ENCODE results near the gene RFX7.
"Not testable (repeated sequence)": the region's sequence is repeated elsewhere in the genome, so short reads cannot be mapped to it uniquely, and the experiment has no call there.

The RFX7 gene

GRCh38 chr15:56156877-56157276 lies 86.8 kb downstream of the RFX7 start:
- no peak for DNase-seq (ENCODE audit: low read depth)

DNA sequence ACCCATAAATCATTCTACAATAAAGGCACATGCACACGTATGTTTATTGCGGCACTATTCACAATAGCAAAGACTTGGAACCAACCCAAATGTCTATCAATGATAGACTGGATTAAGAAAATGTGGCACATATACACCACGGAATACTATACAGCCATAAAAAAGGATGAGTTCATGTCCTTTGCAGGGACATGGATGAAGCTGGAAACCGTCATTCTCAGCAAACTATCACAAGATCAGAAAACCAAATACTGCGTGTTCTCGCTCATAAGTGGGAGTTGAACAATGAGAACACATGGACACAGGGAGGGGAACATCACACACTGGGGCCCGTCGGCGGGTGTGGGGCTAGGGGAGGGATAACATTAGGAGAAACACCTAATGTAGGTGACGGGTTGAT lies 88.4 kb downstream of the RFX7 start:
- DNase-seq (ENCODE audit: low read depth); H3K4me3 ChIP-seq (ENCODE audit: low read depth, low read length): not testable (repeated sequence)

More at GRCh38 chr15:56156877-56157276, 86.8 kb downstream of the RFX7 start:
- no peak overlapping the region for H3K4me3 ChIP-seq (ENCODE audit: low read depth, low read length)
- TF ChIP-seq, protein P1, sequence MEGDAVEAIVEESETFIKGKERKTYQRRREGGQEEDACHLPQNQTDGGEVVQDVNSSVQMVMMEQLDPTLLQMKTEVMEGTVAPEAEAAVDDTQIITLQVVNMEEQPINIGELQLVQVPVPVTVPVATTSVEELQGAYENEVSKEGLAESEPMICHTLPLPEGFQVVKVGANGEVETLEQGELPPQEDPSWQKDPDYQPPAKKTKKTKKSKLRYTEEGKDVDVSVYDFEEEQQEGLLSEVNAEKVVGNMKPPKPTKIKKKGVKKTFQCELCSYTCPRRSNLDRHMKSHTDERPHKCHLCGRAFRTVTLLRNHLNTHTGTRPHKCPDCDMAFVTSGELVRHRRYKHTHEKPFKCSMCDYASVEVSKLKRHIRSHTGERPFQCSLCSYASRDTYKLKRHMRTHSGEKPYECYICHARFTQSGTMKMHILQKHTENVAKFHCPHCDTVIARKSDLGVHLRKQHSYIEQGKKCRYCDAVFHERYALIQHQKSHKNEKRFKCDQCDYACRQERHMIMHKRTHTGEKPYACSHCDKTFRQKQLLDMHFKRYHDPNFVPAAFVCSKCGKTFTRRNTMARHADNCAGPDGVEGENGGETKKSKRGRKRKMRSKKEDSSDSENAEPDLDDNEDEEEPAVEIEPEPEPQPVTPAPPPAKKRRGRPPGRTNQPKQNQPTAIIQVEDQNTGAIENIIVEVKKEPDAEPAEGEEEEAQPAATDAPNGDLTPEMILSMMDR (IDR thresholded peaks at IDR 0.05; ENCODE audit: low read depth, low read length), result no peak
- no peak for TF ChIP-seq POLR2A (IDR thresholded peaks at IDR 0.05; ENCODE audit: extremely low read depth, insufficient read length)
- TF ChIP-seq MYC (IDR thresholded peaks at IDR 0.05; ENCODE audit: low read depth, low read length), result no peak
- TF ChIP-seq, protein P2, sequence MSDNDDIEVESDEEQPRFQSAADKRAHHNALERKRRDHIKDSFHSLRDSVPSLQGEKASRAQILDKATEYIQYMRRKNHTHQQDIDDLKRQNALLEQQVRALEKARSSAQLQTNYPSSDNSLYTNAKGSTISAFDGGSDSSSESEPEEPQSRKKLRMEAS (IDR thresholded peaks at IDR 0.05; ENCODE audit: low read depth, low read length), result no peak

DNA sequence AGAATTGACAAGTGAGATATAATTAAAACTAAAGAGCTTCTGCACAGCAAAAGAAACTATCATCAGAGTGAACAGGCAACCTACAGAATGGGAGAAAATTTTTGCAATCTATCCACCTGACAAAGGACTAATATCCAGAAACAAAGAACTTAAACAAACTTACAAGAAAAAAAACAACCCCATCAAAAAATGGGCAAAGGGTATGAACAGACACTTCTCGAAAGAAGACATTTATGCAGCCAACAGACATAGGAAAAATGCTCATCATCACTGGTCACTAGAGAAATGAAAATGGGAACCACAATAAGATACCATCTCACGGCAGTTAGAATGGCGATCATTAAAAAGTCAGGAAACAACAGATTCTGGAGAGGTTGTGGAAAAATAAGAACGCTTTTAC lies 88.9 kb downstream of the RFX7 start:
- not testable (repeated sequence) for DNase-seq (ENCODE audit: low read depth); H3K4me3 ChIP-seq (ENCODE audit: low read depth, low read length)

- DNase-seq (ENCODE audit: low read depth), result no peak
- TF ChIP-seq, protein P1 (IDR thresholded peaks at IDR 0.05; ENCODE audit: low read depth, low read length), result no peak
- TF ChIP-seq POLR2A (IDR thresholded peaks at IDR 0.05; ENCODE audit: extremely low read depth, insufficient read length) (no peak), MYC (IDR thresholded peaks at IDR 0.05; ENCODE audit: low read depth, low read length) (no peak)
- TF ChIP-seq, protein P2 (IDR thresholded peaks at IDR 0.05; ENCODE audit: low read depth, low read length), result no peak
- no peak overlapping the region for H3K4me3 ChIP-seq (ENCODE audit: low read depth, low read length)
Observed at GRCh38 chr15:56150204-56150603, 93.5 kb downstream of the RFX7 start.

GRCh38 chr15:56148064-56148463 lies 95.6 kb downstream of the RFX7 start:
- DNase-seq (ENCODE audit: low read depth), result no peak
- TF ChIP-seq POLR2A (IDR thresholded peaks at IDR 0.05; ENCODE audit: extremely low read depth, insufficient read length) (no peak), MYC (IDR thresholded peaks at IDR 0.05; ENCODE audit: low read depth, low read length) (no peak)
- TF ChIP-seq, protein P2 (IDR thresholded peaks at IDR 0.05; ENCODE audit: low read depth, low read length), result no peak
- TF ChIP-seq, protein P1 (IDR thresholded peaks at IDR 0.05; ENCODE audit: low read depth, low read length), result no peak
- H3K4me3 ChIP-seq (ENCODE audit: low read depth, low read length), result no peak overlapping the region

- TF ChIP-seq POLR2A (IDR thresholded peaks at IDR 0.05; ENCODE audit: extremely low read depth, insufficient read length) (no peak), MYC (IDR thresholded peaks at IDR 0.05; ENCODE audit: low read depth, low read length) (no peak)
- TF ChIP-seq, protein P1 (IDR thresholded peaks at IDR 0.05; ENCODE audit: low read depth, low read length), result no peak
- TF ChIP-seq, protein P2 (IDR thresholded peaks at IDR 0.05; ENCODE audit: low read depth, low read length), result no peak
- no peak overlapping the region for H3K4me3 ChIP-seq (ENCODE audit: low read depth, low read length)
- DNase-seq (ENCODE audit: low read depth), result no peak
Observed at GRCh38 chr15:56146756-56147155, 96.9 kb downstream of the RFX7 start.

GRCh38 chr15:56128081-56128480 lies 115.6 kb downstream of the RFX7 start:
- TF ChIP-seq, protein P2 (IDR thresholded peaks at IDR 0.05; ENCODE audit: low read depth, low read length), result no peak
- TF ChIP-seq, protein P1 (IDR thresholded peaks at IDR 0.05; ENCODE audit: low read depth, low read length), result no peak
- no peak for TF ChIP-seq MYC (IDR thresholded peaks at IDR 0.05; ENCODE audit: low read depth, low read length)
- no peak for TF ChIP-seq POLR2A (IDR thresholded peaks at IDR 0.05; ENCODE audit: extremely low read depth, insufficient read length)
- no peak for DNase-seq (ENCODE audit: low read depth)
- H3K4me3 ChIP-seq (ENCODE audit: low read depth, low read length), result no peak overlapping the region

Measured in NB4 (cell line).